KMS-11 (cell line): ENCODE measurements around the gene GTSF1L.

Experiments
- H2AFZ ChIP-seq: fragments of 200-600 bp; sonication (generic); 2 replicates; pipeline ENCODE4 v1.6.1; 2016; ENCODE audit warnings: antibody characterized with exemption, mixed run types, low read depth
- H3K27ac ChIP-seq: fragments of 200-600 bp; sonication (generic); 2 replicates; pipeline ENCODE4 v1.6.1; 2016; ENCODE audit warnings: mild to moderate bottlenecking, mixed run types
- H3K27me3 ChIP-seq: fragments of 200-600 bp; sonication (generic); 2 replicates; pipeline ENCODE4 v1.6.1; 2017; ENCODE audit warnings: mild to moderate bottlenecking, low read depth, mixed run types, moderate library complexity; ENCODE audit not compliant: insufficient read depth
- H3K36me3 ChIP-seq: fragments of 200-600 bp; sonication (generic); 2 replicates; pipeline ENCODE4 v1.6.1; 2017; ENCODE audit warnings: mild to moderate bottlenecking, mixed run types; ENCODE audit not compliant: insufficient read depth
- H3K4me1 ChIP-seq: fragments of 200-600 bp; sonication (generic); 2 replicates; pipeline ENCODE4 v1.6.1; 2016; ENCODE audit warnings: mild to moderate bottlenecking, low read depth, mixed run types; ENCODE audit not compliant: poor library complexity, severe bottlenecking
- H3K4me2 ChIP-seq: fragments of 200-600 bp; sonication (generic); 2 replicates; pipeline ENCODE4 v1.7.0; 2016; ENCODE audit warnings: mild to moderate bottlenecking, mixed run types
- H3K4me3 ChIP-seq: fragments of 200-600 bp; sonication (generic); IDR thresholded peaks from 2 replicates; pipeline ENCODE4 v1.6.1; 2017; ENCODE audit warnings: low read depth, low read length, mixed read lengths; ENCODE audit not compliant: insufficient read depth
- H3K79me2 ChIP-seq: fragments of 200-600 bp; sonication (generic); 2 replicates; pipeline ENCODE4 v1.6.1; 2016; ENCODE audit warnings: low read depth, mixed run types; ENCODE audit not compliant: insufficient read depth
- H3K9ac ChIP-seq: fragments of 200-600 bp; sonication (generic); 2 replicates; pipeline ENCODE4 v1.6.1; 2016; ENCODE audit warnings: mild to moderate bottlenecking, mixed run types
- H4K20me1 ChIP-seq: fragments of 200-600 bp; sonication (generic); 2 replicates; pipeline ENCODE4 v1.6.1; 2016; ENCODE audit warnings: mild to moderate bottlenecking, mixed run types; ENCODE audit not compliant: insufficient read depth
- TF ChIP-seq, protein P1 (sequence below): fragments of 200-600 bp; sonication (generic); conservative IDR thresholded peaks from 2 replicates; pipeline ENCODE4 v1.6.1; 2017; ENCODE audit warnings: low read depth, mild to moderate bottlenecking, antibody characterized with exemption, low read length, moderate library complexity, mixed read lengths

The GTSF1L gene

DNA sequence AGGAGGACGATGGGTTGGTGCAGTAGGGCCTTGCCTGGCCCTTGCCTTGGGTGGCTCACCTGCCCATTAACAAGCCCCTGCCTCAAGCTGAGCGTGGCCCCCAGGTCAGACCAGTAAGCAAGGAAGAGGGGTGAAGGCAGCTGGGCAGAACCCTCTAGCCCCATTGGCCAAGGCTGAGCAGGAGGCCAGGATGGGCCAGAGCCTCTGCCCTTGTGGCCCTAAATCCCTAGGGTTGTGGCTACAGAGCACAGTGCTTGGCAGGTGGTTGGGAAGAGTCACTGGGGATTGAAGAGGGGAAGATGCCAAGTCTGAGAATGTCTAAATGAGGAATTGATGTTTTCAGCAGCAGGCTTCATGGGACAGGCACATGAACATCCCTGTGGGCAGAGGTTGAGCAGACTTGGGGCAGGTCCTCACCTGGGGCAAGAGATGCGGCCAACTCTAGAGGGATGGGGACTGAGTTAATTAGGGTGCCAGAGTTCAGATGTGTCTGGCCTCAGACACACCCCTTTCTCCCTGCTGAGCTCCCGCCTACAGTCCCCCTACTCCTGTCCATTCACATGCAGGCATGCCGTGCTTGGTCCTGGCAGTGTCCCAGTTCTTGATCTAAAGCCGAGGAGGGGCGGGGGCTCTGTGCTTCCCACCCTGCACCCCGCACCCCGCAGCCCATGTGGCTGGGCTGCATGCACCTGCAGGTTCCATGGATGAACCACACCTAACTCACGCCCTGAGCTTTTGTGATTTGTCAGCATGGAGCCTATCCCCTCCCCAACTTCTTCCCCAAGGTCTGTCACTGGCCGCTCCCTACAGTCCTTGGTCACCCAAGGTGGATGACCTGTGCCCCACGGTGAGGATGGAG, 9.8 kb downstream of the GTSF1L start:
- H3K79me2 ChIP-seq, result no peaks in the 10 kb centered on the region; the same call in 1 of the 2 replicates
- H3K9ac ChIP-seq, result no peak overlapping the region
- no peak overlapping the region for H3K4me2 ChIP-seq
- peaks cover 4% of the 10 kb centered on the region; the same call in 1 of the 2 replicates for H3K36me3 ChIP-seq
- no peaks in the 10 kb centered on the region for H3K27me3 ChIP-seq
- no peak overlapping the region for H3K4me3 ChIP-seq
- peaks cover 6% of the 10 kb centered on the region for H3K4me1 ChIP-seq
- no peak overlapping the region for H3K27ac ChIP-seq
- no peak overlapping the region for H2AFZ ChIP-seq
- H4K20me1 ChIP-seq, result no peaks in the 10 kb centered on the region
- TF ChIP-seq, protein P1, sequence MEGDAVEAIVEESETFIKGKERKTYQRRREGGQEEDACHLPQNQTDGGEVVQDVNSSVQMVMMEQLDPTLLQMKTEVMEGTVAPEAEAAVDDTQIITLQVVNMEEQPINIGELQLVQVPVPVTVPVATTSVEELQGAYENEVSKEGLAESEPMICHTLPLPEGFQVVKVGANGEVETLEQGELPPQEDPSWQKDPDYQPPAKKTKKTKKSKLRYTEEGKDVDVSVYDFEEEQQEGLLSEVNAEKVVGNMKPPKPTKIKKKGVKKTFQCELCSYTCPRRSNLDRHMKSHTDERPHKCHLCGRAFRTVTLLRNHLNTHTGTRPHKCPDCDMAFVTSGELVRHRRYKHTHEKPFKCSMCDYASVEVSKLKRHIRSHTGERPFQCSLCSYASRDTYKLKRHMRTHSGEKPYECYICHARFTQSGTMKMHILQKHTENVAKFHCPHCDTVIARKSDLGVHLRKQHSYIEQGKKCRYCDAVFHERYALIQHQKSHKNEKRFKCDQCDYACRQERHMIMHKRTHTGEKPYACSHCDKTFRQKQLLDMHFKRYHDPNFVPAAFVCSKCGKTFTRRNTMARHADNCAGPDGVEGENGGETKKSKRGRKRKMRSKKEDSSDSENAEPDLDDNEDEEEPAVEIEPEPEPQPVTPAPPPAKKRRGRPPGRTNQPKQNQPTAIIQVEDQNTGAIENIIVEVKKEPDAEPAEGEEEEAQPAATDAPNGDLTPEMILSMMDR, result no peak

DNA sequence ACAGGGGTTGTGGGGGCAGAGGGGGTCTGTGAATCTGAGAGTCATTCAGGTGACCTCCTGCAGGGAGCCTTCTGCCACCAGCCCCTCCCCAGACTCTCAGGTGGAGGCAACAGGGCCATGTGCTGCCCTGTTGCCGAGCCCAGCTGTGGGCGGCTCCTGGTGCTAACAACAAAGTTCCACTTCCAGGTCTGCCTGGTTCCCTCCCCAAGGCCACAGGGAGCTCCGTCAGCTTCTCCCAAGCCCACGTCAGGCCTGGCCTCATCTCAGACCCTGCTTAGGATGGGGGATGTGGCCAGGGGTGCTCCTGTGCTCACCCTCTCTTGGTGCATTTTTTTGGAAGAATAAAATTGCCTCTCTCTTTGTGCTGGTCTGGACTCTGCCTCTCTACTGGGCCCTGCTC, 10.7 kb downstream of the GTSF1L start:
- no peaks in the 10 kb centered on the region for H3K4me1 ChIP-seq
- no peaks in the 10 kb centered on the region for H4K20me1 ChIP-seq
- no peaks in the 10 kb centered on the region for H3K27me3 ChIP-seq
- TF ChIP-seq, protein P1, result no peak
- no peaks in the 10 kb centered on the region; the same call in 1 of the 2 replicates for H3K79me2 ChIP-seq
- H3K4me3 ChIP-seq, result no peak overlapping the region
- no peak overlapping the region for H3K27ac ChIP-seq
- no peak overlapping the region for H3K4me2 ChIP-seq
- H3K9ac ChIP-seq, result no peak overlapping the region
- H2AFZ ChIP-seq, result no peak overlapping the region
- H3K36me3 ChIP-seq, result peaks cover 4% of the 10 kb centered on the region; the same call in 1 of the 2 replicates

DNA sequence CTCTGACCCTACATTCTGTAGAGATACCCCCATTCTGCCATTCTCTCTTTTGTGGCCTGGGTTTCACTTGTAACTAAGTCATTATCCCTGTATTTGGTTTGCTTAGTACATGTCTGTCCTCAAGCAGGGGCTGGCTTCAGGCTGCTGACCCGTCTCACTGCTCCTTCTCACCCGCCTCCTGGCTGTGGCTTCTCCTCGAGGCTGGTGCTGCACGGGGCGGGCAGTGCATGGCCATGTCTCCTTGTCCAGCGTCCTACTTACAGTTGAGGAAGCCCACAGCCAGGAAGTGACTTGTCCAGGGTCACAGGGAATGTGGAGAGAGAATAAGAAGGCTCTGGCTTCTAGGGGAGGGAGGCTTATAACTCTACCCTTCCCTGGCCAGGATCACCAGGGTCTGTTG, 11.3 kb downstream of the GTSF1L start:
- Histone ChIP-seq H3K9ac (no peak overlapping the region), H2AFZ (no peak overlapping the region), H3K4me1 (no peaks in the 10 kb centered on the region), H3K27me3 (no peaks in the 10 kb centered on the region), H3K36me3 (peaks cover 4% of the 10 kb centered on the region; the same call in 1 of the 2 replicates), H3K79me2 (no peaks in the 10 kb centered on the region; the same call in 1 of the 2 replicates), H3K27ac (no peak overlapping the region), H3K4me2 (no peak overlapping the region), H4K20me1 (no peaks in the 10 kb centered on the region), H3K4me3 (no peak overlapping the region)
- TF ChIP-seq, protein P1, result no peak

DNA sequence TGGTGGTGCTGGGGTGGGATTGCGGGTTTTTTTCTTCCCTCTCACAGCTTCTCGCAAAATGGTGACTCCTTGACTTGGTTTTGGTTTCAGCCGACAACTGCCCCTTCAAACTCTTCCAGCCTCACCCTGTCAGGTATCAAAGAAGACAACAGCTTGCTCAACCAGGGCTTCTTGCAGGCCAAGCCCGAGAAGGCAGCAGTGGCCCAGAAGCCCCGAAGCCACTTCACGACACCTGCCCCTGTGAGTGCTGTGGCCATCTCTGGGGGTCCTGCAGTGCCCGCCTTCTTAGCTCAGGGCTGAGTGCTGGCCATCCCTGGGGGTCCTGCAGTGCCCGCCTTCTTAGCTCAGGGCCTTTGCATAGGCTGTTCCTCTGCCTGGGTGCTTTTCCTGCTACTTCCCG, 11.8 kb downstream of the GTSF1L start:
- H3K4me2 ChIP-seq, result no peak overlapping the region
- no peaks in the 10 kb centered on the region for H3K4me1 ChIP-seq
- H3K79me2 ChIP-seq, result no peaks in the 10 kb centered on the region; the same call in 1 of the 2 replicates
- no peak overlapping the region for H2AFZ ChIP-seq
- no peak overlapping the region for H3K27ac ChIP-seq
- no peak overlapping the region for H3K4me3 ChIP-seq
- H3K27me3 ChIP-seq, result no peaks in the 10 kb centered on the region
- no peak overlapping the region for H3K9ac ChIP-seq
- no peaks in the 10 kb centered on the region for H4K20me1 ChIP-seq
- H3K36me3 ChIP-seq, result peaks cover 6% of the 10 kb centered on the region; the same call in 1 of the 2 replicates
- TF ChIP-seq, protein P1, result no peak
